HG03354 (cell line): Measurements from ENCODE around the gene LAMC3.

ENCODE experiments used
- ATAC-seq: cut with Tn5 transposase; IDR thresholded peaks from one replicate; pipeline ENCODE4 v1.9.1; 2021; ENCODE audit warnings: mild to moderate bottlenecking; ENCODE audit not compliant: unreplicated experiment, poor library complexity, severe bottlenecking

LAMC3 gene

GRCh38 chr9:130975932-130976841 is 32.8 kb upstream of the LAMC3 start:
- ATAC-seq = no peak

DNA sequence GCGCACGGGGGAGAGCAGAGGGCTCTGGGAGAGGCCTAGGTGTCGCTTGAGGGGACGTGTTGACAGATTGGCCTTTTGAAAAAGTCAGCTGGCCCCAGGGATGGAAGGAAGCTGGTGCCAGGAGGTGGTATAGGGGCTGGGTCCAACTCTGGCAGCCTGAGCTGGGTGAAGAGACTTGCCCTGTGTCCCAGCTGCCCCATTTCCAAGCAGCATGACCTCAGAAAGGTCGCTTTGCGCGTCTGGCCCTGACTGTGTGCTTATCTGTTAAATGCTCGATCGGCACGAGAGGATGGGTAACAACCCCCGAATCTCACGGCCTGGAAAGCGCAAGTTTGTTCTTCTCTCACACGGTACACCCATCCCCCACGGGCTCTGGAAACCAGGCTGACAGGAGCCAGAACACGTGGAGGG is 31.2 kb upstream of the LAMC3 start:
- no peak for ATAC-seq

DNA sequence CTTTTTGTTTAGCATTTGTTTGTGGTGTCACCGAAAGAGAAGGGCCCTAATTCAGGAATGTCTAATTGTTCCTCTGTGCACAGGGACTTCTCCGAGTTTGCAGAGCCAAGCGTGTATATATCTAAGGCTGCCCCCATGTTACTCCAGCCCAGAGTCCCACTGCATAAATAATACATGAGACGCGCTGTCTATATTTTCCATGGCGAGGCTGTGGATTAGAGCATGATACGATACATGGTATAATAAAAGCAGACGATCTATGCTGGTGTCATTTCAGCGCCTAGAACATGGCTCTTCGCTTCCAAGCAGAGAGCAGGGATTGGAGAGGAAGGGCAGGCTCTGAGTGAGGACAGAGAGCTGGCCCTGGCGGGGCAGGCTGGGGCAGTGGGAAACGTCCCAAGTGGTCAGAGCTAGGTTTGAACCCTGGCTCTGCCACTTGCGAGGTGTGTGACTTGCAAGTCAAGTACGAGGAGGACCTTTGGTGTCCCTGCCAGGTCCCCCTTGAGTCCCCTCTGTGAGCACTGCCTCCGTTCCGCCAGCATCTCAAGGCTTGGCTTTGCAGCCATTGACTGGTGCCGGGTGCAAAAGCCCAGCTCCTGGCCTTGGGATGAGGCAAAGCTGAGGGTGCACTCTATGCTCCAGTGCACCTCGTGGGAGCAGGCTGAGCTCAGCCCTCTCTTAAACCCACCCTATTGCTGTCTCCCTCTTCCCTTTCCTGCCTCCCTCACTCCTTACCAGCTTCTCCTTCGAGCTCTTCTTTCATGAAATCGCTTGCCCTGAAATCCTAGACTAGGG is 29.2 kb upstream of the LAMC3 start:
- ATAC-seq = no peak

GRCh38 chr9:130980526-130980925 is 28.4 kb upstream of the LAMC3 start:
- no peak for ATAC-seq

- no peak for ATAC-seq
Observed at GRCh38 chr9:130981002-130981755, 27.8 kb upstream of the LAMC3 start.

DNA sequence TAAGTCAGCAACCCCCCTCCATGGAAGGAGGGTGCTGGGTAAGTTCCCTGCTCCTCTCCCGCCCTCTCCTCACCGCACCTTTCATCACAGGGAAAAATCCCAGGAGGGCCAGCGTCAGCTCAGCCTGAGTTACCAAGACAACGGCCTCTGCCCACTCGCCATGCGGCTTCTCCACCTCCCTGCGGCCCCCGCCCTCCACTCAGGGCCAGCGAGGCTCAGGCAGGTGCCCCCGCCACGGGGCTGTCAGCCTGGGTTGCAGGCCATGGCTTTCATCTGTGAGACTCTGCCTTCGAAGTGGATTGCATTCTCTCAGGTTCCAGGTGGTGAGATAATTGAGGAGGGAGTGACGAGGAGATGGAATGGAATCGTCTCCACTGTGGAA is 27.2 kb upstream of the LAMC3 start:
- no peak for ATAC-seq

DNA sequence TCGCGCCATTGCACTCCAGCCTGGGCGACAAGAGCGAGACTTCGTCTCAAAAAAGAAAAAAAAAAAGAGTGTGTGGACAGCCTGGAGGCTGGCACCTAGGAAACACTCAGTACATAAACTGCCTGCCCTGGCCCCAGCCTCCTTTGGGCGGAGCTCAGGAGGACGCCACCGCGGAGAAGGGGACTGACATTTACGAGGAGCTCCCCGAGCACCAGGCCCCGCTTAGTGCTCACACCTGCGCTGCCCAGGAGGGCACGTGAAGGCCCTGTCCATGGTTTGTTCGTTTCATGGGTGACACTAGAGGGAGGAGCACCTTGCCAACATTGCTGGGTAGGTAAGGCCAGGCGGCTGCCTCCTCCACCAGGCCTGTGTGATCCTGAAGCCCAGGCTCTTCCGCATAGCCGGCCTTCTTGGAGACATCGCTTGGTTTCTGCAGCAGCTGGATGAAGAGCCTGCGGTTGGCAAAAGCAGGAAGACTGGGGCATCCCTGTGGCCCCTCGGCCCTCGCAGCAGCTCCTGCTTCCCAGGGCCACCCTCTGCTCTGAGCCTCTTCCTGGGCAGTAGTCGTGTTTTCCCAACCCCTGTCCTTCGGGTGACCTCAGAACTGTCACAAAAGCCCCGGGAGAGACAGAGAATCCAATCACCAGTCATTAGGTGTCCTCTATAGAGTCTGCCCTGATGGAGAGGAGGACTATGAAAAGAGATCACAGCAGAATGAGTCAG is 26.2 kb upstream of the LAMC3 start:
- ATAC-seq = no peak

GRCh38 chr9:130983359-130983670 is 25.7 kb upstream of the LAMC3 start:
- ATAC-seq = no peak

- no peak for ATAC-seq
Observed at GRCh38 chr9:130983970-130984369, 25.0 kb upstream of the LAMC3 start.

- ATAC-seq = no peak
Observed at GRCh38 chr9:130984521-130984920, 24.5 kb upstream of the LAMC3 start.

- ATAC-seq = no peak
Observed at GRCh38 chr9:130985029-130985428, 23.9 kb upstream of the LAMC3 start.

GRCh38 chr9:130985606-130986162 is 23.3 kb upstream of the LAMC3 start:
- ATAC-seq = no peak

DNA sequence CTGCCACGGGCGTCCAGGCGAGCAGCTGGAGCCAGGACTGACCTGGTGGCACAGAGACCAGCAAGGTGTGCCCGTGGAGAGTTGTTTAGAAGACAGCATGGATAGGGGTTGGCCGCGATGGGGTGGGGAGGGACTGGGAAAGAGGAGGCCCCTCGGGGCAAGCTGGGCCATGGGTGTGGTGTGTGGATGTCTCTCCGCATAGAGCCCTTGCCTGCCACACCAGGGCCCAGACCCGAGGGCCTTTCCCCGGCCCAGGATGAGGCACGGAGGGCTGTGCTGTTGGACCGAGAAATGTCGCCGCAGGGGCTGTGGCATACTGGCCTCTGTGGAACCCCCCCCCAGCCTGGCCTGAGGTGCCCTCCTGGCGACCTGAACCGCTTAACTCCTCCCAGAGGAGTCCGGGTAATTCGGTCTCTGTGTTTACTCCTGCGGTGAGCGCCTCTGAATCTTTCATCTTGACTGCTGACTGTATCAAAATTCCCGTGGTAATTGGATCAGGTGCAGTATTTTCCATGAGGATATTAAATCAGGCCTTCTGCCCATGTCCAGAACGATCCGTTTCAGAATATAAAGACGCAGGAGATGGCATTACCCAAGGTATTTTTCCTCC is 22.5 kb upstream of the LAMC3 start:
- no peak for ATAC-seq

GRCh38 chr9:130987054-130987453 is 21.9 kb upstream of the LAMC3 start:
- no peak for ATAC-seq

GRCh38 chr9:130987738-130988399 is 21.1 kb upstream of the LAMC3 start:
- no peak for ATAC-seq

GRCh38 chr9:130988400-130988747 is 20.6 kb upstream of the LAMC3 start:
- no peak for ATAC-seq

DNA sequence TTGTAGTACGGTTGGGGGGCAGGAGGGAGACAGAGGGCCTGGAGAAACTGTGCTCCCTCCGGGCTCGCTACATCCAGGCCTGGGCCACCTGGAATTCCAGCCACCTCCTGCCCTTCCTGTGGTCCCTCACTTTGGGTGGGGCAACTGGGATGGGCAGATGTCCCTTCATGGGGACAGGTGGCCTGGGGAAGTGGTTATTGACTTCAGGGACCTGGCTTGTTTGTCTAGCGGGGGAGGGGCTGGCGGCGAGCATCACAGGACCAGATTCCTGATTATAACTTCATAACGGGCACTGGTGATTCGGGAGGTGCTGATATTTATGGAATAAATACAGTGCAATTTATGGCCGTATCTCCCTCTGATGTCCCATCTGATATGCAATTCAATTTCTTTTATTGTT is 20.1 kb upstream of the LAMC3 start:
- no peak for ATAC-seq

GRCh38 chr9:130989391-130989790 is 19.6 kb upstream of the LAMC3 start:
- no peak for ATAC-seq

GRCh38 chr9:130989891-130990290 is 19.1 kb upstream of the LAMC3 start:
- no peak for ATAC-seq
